ENCODE results near the gene SCUBE1.

- TF ChIP-seq CTCF (IDR thresholded peaks at IDR 0.05) (no peak), POLR2A (IDR thresholded peaks at IDR 0.05) (no peak), EP300 (IDR thresholded peaks at IDR 0.05) (no peak)
Observed at GRCh38 chr22:43289531-43289963, 53.6 kb downstream of the SCUBE1 start.
